Keratinocyte (primary cell): ENCODE measurements around the gene PRDM7. TPM values are rescaled to one million over a fixed set of nuclear protein-coding genes. Genes with fewer than 3 reads are reported as not detected.

Experiments
- DNase-seq: peaks from one replicate; pipeline ENCODE4 v3.0.0-alpha.2; 2011; ENCODE audit warnings: low read depth, missing footprints, low spot score
- FAIRE-seq: peaks from 2 replicates; lab custom pipeline; 2011; peaks lifted over from hg19 to GRCh38; lab: Jason Lieb, UNC
- H2AFZ ChIP-seq: 2 replicates; pipeline ENCODE4 v1.6.0; 2012; ENCODE audit warnings: low read length, control low read depth, inconsistent platforms; ENCODE audit not compliant: control insufficient read depth
- H3K27ac ChIP-seq: 2 replicates; pipeline ENCODE4 v1.5.1; 2011; ENCODE audit warnings: low read length; ENCODE audit not compliant: control insufficient read depth, insufficient read depth
- H3K27me3 ChIP-seq: 3 replicates; pipeline ENCODE4 v1.6.0; 2011; ENCODE audit warnings: low read length; ENCODE audit not compliant: control insufficient read depth, insufficient read depth; ENCODE audit errors: extremely low read depth
- H3K36me3 ChIP-seq, 2 experiments: 2 replicates in 1 of 2; 3 replicates in 1 of 2; pipeline ENCODE4 v1.5.1; 2011; ENCODE audit warnings: low read length in 2 of 2, mild to moderate bottlenecking in 1 of 2; ENCODE audit not compliant: control insufficient read depth in 2 of 2, insufficient read depth in 2 of 2; ENCODE audit errors: extremely low read depth in 1 of 2
- H3K4me1 ChIP-seq: 3 replicates; pipeline ENCODE4 v1.5.1; 2011; ENCODE audit warnings: low read length; ENCODE audit not compliant: control insufficient read depth, insufficient read depth; ENCODE audit errors: extremely low read depth
- H3K4me2 ChIP-seq: 3 replicates; pipeline ENCODE4 v1.6.0; 2011; ENCODE audit warnings: low read depth, low read length; ENCODE audit not compliant: control insufficient read depth, insufficient read depth; ENCODE audit errors: extremely low read depth
- H3K4me3 ChIP-seq, 3 experiments: fragments of 200-600 bp in 1 of 3; sonication (generic) in 1 of 3; 2 replicates in 2 of 3; 3 replicates in 1 of 3; pipeline ENCODE4 v1.5.1; 2011 to 2016; ENCODE audit warnings: low read length in 3 of 3, mild to moderate bottlenecking in 3 of 3, control low read depth in 2 of 3, inconsistent platforms in 1 of 3, low read depth in 1 of 3, mixed read lengths in 1 of 3, mixed run types in 1 of 3, moderate library complexity in 1 of 3; ENCODE audit not compliant: control insufficient read depth in 2 of 3, insufficient read depth in 2 of 3; ENCODE audit errors: extremely low read depth in 1 of 3
- H3K79me2 ChIP-seq: 2 replicates; pipeline ENCODE4 v1.6.0; 2012; ENCODE audit warnings: low read length; ENCODE audit not compliant: control insufficient read depth, insufficient read depth
- H3K9ac ChIP-seq: 3 replicates; pipeline ENCODE4 v1.6.0; 2011; ENCODE audit warnings: low read length; ENCODE audit not compliant: control insufficient read depth, insufficient read depth; ENCODE audit errors: extremely low read depth
- H3K9me1 ChIP-seq: 3 replicates; pipeline ENCODE4 v1.6.0; 2011; ENCODE audit warnings: low read length; ENCODE audit not compliant: control insufficient read depth, insufficient read depth; ENCODE audit errors: extremely low read depth
- H3K9me3 ChIP-seq: 2 replicates; pipeline ENCODE4 v1.5.1; 2012; ENCODE audit warnings: low read depth, low read length; ENCODE audit not compliant: control insufficient read depth
- H4K20me1 ChIP-seq: 3 replicates; pipeline ENCODE4 v1.6.0; 2011; ENCODE audit warnings: low read length; ENCODE audit not compliant: control insufficient read depth, insufficient read depth; ENCODE audit errors: extremely low read depth
- CTCF ChIP-seq, 3 experiments: IDR thresholded peaks in 1 of 3; conservative IDR thresholded peaks in 1 of 3; optimal IDR thresholded peaks in 1 of 3; 2 replicates in 2 of 3; 3 replicates in 1 of 3; pipeline versions ENCODE3 to v1.5.1; 2011; ENCODE audit warnings: low read length in 3 of 3, mild to moderate bottlenecking in 3 of 3, moderate library complexity in 2 of 3, control low read depth in 1 of 3, inconsistent platforms in 1 of 3; ENCODE audit not compliant: insufficient read depth in 2 of 3; ENCODE audit errors: extremely low read depth in 1 of 3
- EZH2 ChIP-seq: IDR thresholded peaks from one replicate; pipeline ENCODE4 v1.6.1; 2012; ENCODE audit warnings: inconsistent platforms, mild to moderate bottlenecking, low read length, moderate library complexity
- dilution Hi-C: fragments of 300-500 bp; cut with MboI; formaldehyde crosslinking; loops from one replicate; pipeline ENCODE4 v1.7.0; 2020; ENCODE audit warnings: low sequenced_read_pairs; ENCODE audit not compliant: extremely low pct_ligation_motif_present
- polyA plus RNA-seq, 5 experiments: library from polyadenylated mRNA; depleted of rRNA in 3 of 5; stranded (reverse) in 3 of 5; stranded (forward) in 1 of 5; unstranded in 1 of 5; fragments of >200 nt; gene quantifications; 1 replicate in 1 of 5; 2 replicates in 3 of 5; 3 replicates in 1 of 5; pipeline versions ENCODE4 v1.2.1 to v1.2.3, GENCODE V29; 2011 to 2012; ENCODE audit warnings: missing spikeins in 2 of 5, low read depth in 1 of 5, low replicate concordance in 1 of 5

PRDM7 gene
- polyA plus RNA-seq, 1 donor (not counting 4 experiments of a cell fraction or from before 2014, with no cell fraction given) = not detected

- H2AFZ ChIP-seq = no peak overlapping the region
- no peak overlapping the region for H3K9ac ChIP-seq
- H3K4me2 ChIP-seq = no peak overlapping the region
- H3K4me1 ChIP-seq = peaks cover 13% of the 10 kb centered on the region
- H3K9me3 ChIP-seq = no peaks in the 10 kb centered on the region
- peaks cover 4% of the 10 kb centered on the region for H3K9me1 ChIP-seq
- peaks cover 28 to 29% of the 10 kb centered on the region in 2 experiments for H3K36me3 ChIP-seq
- peaks cover 4% of the 10 kb centered on the region for H4K20me1 ChIP-seq
- no peaks in the 10 kb centered on the region for H3K27me3 ChIP-seq
- H3K27ac ChIP-seq = no peak overlapping the region
- FAIRE-seq = no peak
- no peak for DNase-seq
- TF ChIP-seq CTCF (optimal IDR thresholded peaks at IDR 0.05 in 1 of 3, IDR thresholded peaks at IDR 0.05 in 1 of 3, conservative IDR thresholded peaks at IDR 0.05 in 1 of 3; ENCODE audit: extremely low read depth in 1 of 3, insufficient read depth in 2 of 3, low read length in 3 of 3) = no peak
- TF ChIP-seq EZH2 = no peak
- H3K4me3 ChIP-seq = no peak overlapping the region
- dilution Hi-C loops = no loop called here
- no peaks in the 10 kb centered on the region for H3K79me2 ChIP-seq
Observed at GRCh38 chr16:90040152-90041023, 36.7 kb downstream of the PRDM7 start.

GRCh38 chr16:90037276-90037675, 39.9 kb downstream of the PRDM7 start:
- H3K9me3 ChIP-seq = no peaks in the 10 kb centered on the region
- no peak overlapping the region for H3K9ac ChIP-seq
- no peak for TF ChIP-seq EZH2
- no peak for TF ChIP-seq CTCF (optimal IDR thresholded peaks at IDR 0.05 in 1 of 3, IDR thresholded peaks at IDR 0.05 in 1 of 3, conservative IDR thresholded peaks at IDR 0.05 in 1 of 3; ENCODE audit: extremely low read depth in 1 of 3, insufficient read depth in 2 of 3, low read length in 3 of 3)
- H3K27ac ChIP-seq = no peak overlapping the region
- H3K4me2 ChIP-seq = no peak overlapping the region
- no peaks in the 10 kb centered on the region for H3K4me1 ChIP-seq
- dilution Hi-C loops = no loop called here
- H3K36me3 ChIP-seq = peaks cover 32 to 38% of the 10 kb centered on the region in 2 experiments
- H2AFZ ChIP-seq = no peak overlapping the region
- H3K9me1 ChIP-seq = no peaks in the 10 kb centered on the region
- no peaks in the 10 kb centered on the region for H3K79me2 ChIP-seq
- FAIRE-seq (no peak), DNase-seq (no peak)
- H3K27me3 ChIP-seq = no peaks in the 10 kb centered on the region
- H3K4me3 ChIP-seq = no peak overlapping the region
- H4K20me1 ChIP-seq = no peaks in the 10 kb centered on the region
